GM12875 (cell line): Measurements from ENCODE around the gene JADE2.

Source experiments
- H3K4me3 ChIP-seq: one replicate; pipeline ENCODE4 v1.5.1; 2011; ENCODE audit warnings: low read depth, low read length, control low read depth
- TF ChIP-seq, protein P1 (sequence below): IDR thresholded peaks from 2 replicates; pipeline ENCODE4 v1.5.1; 2011; ENCODE audit warnings: low read depth, mild to moderate bottlenecking, control low read depth, inconsistent platforms, low read length, moderate library complexity, borderline replicate concordance; ENCODE audit not compliant: insufficient read depth

Gene JADE2

DNA sequence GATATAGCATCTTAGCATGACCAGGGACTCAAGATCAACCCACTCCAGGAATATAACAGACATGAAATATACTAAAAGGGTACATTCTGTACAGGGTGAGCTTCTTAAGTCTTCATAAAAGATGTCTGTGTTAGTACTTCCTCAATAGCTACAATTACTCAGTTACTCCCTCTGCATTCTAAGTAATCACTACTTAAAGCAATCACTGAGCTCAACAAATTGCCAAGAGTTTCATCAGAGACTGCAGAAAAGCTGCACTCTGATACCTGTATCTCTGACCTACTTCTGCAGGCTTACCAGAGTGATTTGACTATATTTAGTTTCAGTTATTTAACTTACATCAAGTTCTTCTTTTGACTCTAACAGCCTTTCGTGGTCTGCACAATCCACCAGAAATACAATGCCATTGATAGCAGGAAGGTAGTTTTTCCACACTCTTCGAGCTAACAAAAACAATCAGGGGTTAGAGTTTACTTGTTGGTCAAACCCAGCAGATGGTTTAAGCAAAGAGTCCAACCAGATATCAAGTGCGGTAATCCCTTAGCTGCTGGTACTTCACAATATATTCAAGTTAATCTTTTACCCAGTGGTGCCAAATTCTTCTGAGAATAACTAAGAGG is 83.9 kb downstream of the JADE2 start:
- TF ChIP-seq, protein P1, sequence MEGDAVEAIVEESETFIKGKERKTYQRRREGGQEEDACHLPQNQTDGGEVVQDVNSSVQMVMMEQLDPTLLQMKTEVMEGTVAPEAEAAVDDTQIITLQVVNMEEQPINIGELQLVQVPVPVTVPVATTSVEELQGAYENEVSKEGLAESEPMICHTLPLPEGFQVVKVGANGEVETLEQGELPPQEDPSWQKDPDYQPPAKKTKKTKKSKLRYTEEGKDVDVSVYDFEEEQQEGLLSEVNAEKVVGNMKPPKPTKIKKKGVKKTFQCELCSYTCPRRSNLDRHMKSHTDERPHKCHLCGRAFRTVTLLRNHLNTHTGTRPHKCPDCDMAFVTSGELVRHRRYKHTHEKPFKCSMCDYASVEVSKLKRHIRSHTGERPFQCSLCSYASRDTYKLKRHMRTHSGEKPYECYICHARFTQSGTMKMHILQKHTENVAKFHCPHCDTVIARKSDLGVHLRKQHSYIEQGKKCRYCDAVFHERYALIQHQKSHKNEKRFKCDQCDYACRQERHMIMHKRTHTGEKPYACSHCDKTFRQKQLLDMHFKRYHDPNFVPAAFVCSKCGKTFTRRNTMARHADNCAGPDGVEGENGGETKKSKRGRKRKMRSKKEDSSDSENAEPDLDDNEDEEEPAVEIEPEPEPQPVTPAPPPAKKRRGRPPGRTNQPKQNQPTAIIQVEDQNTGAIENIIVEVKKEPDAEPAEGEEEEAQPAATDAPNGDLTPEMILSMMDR = no peak
- H3K4me3 ChIP-seq = no peak overlapping the region

DNA sequence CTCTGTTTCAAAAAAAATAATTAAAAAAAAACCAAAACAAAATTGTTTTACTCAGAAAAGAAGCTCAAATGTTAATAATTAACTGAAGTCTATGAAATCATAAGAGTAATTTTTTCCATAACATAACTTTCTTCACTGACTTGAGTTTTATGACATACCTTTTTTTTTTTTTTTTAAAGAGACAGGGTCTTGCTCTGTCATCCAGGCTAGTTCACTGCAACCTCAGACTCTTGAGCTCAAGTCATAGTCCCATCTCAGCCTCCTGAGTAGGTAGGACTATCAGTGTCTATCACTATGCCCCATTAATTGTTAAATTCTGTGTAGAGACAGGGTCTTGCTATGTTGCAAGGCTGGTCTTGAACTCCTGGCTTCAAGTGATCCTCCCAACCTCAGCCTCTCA is 85.3 kb downstream of the JADE2 start:
- TF ChIP-seq, protein P1 = no peak
- H3K4me3 ChIP-seq = no peak overlapping the region

DNA sequence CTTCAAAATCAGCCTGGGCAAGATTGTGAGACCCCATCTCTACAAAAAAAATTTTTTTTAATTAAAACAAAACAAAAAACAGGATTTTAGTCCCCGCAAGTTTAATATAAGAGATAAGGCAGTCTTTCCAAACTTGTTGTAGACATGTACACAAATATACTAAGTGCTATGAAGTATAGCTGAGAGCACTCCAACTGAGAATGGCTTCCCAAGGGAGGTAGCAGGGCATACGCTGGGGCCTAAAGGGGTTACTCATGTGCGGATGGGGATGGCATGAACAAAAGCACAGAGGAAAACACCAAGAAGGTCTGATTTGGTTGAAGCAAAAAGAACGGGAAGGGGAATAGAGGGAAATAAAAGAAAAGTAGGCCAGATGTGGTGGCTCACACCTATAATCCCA is 86.0 kb downstream of the JADE2 start:
- no peak overlapping the region for H3K4me3 ChIP-seq
- TF ChIP-seq, protein P1 = no peak

DNA sequence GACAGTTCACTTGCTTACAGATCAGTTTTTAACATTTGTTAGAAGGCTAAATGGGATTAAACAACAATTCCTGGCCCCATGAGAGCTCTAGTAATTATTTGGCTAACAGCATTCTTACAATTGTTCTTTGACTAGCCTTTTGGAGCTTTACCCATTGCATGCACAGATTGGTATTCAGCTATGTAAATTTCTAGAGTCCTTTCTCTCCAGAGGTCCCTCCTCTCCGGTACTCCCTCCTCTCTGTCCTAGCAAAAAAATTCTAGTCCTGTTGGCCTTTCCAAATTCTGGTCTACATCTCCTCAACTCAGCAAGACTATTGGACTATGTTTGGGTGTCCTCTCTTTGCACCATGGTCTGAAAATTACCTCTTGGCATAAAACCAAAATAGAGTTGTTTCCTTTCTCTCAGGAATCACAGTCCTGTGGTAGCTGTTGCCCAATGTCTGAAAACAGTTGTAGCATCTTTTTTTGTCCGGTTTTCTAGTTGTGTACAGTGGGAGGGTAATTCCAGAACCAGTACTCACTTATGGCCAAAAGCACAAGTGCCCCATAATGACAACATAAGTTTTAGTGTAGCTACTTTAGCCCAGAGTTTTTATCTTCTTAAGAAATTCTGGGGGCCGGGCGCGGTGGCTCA is 89.1 kb downstream of the JADE2 start:
- TF ChIP-seq, protein P1 = no peak
- no peak overlapping the region for H3K4me3 ChIP-seq

DNA sequence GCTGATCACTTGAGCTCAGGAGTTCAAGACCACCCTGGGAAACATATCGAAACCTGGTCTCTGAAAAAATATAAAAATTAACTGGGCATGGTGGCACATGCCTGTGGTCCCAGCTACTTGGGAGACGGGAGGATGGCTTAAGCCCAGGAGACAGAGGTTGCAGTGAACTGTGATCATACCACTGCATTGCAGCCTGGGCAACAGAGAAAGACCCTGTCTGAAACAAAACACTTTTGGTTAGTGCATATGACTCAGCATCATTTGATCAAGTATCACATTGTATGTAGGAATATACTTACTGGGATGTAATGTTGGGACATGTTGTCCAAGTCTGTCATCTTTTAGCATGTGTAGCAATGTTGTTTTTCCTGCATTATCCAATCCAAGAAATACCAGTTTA is 95.2 kb downstream of the JADE2 start:
- TF ChIP-seq, protein P1 = no peak
- H3K4me3 ChIP-seq = no peak overlapping the region

DNA sequence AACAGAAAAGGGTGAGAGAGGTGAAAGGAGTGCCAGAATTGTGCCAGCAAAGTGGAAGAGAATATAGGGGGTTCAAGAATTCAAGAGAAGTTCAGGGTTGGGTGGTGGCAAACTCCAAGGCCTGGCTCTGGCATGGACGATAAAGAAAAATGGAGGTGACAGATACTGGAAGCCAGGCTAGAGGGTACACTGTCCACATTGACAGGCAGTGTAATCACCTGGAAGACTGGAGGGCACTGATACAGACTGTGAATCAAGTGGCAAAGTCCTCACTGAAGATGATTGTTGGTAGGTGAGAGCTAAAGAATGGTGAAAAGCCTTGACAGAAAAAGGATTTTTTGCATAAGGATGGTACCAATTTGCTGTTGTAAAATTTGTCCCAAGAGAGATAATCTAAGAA is 100.1 kb downstream of the JADE2 start:
- H3K4me3 ChIP-seq = no peak overlapping the region
- TF ChIP-seq, protein P1 = no peak

DNA sequence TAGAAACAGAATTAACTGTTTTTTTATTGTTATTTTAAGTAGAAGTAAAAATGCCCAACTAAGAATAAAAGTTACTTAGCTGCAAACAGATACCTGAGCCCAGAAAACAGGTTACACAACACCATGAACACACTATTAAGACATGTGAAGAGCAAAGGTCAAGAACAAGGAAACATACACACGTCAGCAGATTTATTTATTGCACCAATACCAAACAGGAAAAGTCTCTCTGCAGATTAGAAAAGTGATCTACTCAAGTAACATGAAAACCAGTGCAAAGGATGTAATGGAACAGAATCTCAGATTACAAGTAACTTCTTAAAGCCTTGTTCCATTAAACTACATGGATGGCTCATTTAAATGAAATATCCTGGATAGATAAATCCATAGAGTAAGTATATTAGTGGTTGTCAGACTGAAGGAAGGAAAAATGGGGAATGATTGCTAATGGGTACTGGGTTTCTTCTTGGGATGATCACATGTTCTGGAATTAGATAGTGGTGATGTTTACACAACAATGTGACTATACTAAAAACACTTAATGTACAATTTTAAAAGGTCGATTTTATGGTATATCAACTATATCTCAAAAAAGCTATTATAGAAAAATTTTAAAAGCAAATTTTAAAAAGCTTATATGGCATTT is 101.0 kb downstream of the JADE2 start:
- TF ChIP-seq, protein P1 = no peak
- H3K4me3 ChIP-seq = no peak overlapping the region
